ENCODE results near the gene ATP7B.

DNA sequence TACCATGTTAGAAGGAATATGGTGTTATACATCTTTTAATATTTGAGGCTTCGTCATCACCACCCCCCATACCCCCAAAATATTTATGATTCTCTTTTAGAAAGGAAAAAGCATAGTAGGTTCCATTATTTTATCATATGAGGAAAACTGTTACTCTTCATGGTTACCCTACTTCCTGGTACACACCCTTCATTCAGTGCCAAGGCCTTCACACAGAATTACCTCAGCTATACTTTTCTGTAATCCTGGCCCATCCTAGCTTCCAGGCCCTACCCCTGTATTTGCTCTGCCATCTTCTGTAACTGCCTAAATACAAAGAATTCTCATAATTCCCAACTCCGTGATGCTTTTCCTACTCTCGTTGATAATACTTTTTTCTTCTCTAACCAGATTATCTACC is 8.9 kb upstream of the ATP7B start:
- TF ChIP-seq EZH2phosphoT487 (IDR thresholded peaks at IDR 0.05; ENCODE audit: unreplicated experiment) (no peak), EZH2 (IDR thresholded peaks at IDR 0.05; ENCODE audit: low read depth, unreplicated experiment) (no peak), CREB1 (CRISPR knock-in tag; IDR thresholded peaks at IDR 0.05; ENCODE audit: low read depth) (no peak), ZNF114 (CRISPR knock-in tag; IDR thresholded peaks at IDR 0.05) (no peak)
- TF ChIP-seq, protein P1, sequence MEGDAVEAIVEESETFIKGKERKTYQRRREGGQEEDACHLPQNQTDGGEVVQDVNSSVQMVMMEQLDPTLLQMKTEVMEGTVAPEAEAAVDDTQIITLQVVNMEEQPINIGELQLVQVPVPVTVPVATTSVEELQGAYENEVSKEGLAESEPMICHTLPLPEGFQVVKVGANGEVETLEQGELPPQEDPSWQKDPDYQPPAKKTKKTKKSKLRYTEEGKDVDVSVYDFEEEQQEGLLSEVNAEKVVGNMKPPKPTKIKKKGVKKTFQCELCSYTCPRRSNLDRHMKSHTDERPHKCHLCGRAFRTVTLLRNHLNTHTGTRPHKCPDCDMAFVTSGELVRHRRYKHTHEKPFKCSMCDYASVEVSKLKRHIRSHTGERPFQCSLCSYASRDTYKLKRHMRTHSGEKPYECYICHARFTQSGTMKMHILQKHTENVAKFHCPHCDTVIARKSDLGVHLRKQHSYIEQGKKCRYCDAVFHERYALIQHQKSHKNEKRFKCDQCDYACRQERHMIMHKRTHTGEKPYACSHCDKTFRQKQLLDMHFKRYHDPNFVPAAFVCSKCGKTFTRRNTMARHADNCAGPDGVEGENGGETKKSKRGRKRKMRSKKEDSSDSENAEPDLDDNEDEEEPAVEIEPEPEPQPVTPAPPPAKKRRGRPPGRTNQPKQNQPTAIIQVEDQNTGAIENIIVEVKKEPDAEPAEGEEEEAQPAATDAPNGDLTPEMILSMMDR (conservative IDR thresholded peaks at IDR 0.05; ENCODE audit: low read depth in 2 of 2): no peak
- TF ChIP-seq, protein P2, sequence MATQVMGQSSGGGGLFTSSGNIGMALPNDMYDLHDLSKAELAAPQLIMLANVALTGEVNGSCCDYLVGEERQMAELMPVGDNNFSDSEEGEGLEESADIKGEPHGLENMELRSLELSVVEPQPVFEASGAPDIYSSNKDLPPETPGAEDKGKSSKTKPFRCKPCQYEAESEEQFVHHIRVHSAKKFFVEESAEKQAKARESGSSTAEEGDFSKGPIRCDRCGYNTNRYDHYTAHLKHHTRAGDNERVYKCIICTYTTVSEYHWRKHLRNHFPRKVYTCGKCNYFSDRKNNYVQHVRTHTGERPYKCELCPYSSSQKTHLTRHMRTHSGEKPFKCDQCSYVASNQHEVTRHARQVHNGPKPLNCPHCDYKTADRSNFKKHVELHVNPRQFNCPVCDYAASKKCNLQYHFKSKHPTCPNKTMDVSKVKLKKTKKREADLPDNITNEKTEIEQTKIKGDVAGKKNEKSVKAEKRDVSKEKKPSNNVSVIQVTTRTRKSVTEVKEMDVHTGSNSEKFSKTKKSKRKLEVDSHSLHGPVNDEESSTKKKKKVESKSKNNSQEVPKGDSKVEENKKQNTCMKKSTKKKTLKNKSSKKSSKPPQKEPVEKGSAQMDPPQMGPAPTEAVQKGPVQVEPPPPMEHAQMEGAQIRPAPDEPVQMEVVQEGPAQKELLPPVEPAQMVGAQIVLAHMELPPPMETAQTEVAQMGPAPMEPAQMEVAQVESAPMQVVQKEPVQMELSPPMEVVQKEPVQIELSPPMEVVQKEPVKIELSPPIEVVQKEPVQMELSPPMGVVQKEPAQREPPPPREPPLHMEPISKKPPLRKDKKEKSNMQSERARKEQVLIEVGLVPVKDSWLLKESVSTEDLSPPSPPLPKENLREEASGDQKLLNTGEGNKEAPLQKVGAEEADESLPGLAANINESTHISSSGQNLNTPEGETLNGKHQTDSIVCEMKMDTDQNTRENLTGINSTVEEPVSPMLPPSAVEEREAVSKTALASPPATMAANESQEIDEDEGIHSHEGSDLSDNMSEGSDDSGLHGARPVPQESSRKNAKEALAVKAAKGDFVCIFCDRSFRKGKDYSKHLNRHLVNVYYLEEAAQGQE (IDR thresholded peaks at IDR 0.05; ENCODE audit: unreplicated experiment): no peak
